Right cardiac atrium (tissue), 5 donors: ENCODE measurements around the gene ZNF236. TPM values are rescaled to one million over a fixed set of nuclear protein-coding genes. Genes with fewer than 3 reads are reported as not detected.
A peak's percentile ranks its signal among the peaks of the same experiment; 100 is the strongest.

ENCODE experiments used
- ATAC-seq, 2 donors: fragments of 200-7000 bp; cut with Tn5 transposase; one replicate each; pipeline versions ENCODE4 v1.8.0 to v1.9.1; 2020; ENCODE audit warnings: moderate library complexity in 2 of 2, mild to moderate bottlenecking in 1 of 2
- DNase-seq, 3 donors: peaks; one replicate each; pipeline ENCODE4 v3.0.0-alpha.2; 2020
- H3K27ac ChIP-seq: one replicate; pipeline ENCODE4 v1.5.1; 2013; ENCODE audit warnings: mild to moderate bottlenecking, low read length, control low read depth, moderate library complexity
- H3K27me3 ChIP-seq: one replicate; pipeline ENCODE4 v1.6.1; 2013; ENCODE audit not compliant: control insufficient read depth, insufficient read depth
- H3K4me1 ChIP-seq: one replicate; pipeline ENCODE4 v1.6.1; 2013; ENCODE audit warnings: low read length; ENCODE audit not compliant: control insufficient read depth, insufficient read depth
- H3K4me3 ChIP-seq: one replicate; pipeline ENCODE4 v1.5.1; 2013; ENCODE audit warnings: low read length, control low read depth
- H3K9me3 ChIP-seq: one replicate; pipeline ENCODE4 v1.6.1; 2013; ENCODE audit warnings: low read length; ENCODE audit not compliant: control insufficient read depth
- WGBS: extraction: QIAGEN DNeasy Blood & Tissue Kit; methylation state at CpG from one replicate; pipeline ENCODE4 v1.1.7; 2013; 5-methylcytosine and 5-hydroxymethylcytosine counted together
- intact Hi-C, 4 donors: fragments of 100-400 bp; cut with DNase I; formaldehyde crosslinking; loops; one replicate each; pipeline versions ENCODE4 v1.11.0 to v1.14.0; 2022 to 2023
- polyA plus RNA-seq: library from polyadenylated mRNA; stranded (reverse); fragments of 200-250 nt; gene quantifications from one replicate; pipeline ENCODE4 v1.2.3, GENCODE V29; 2013
- total RNA-seq, 4 donors: library from RNA; stranded (reverse); fragmentation: NEBNext Ultra II Directional; extraction: Animal tissue kit (Norgen Biotek cat#: 25700); gene quantifications; one replicate each; pipeline ENCODE4 v1.2.1, GENCODE V29; 2021
- donor health status: healthy with polysubstance abuse.
- donor health status: DM: no; HTN: yes; CAD: no.
- donor health status: DM: no; HTN: no; CAD: no.
- donor health status: DM: no; HTN: yes; CAD: no; lungs with severe emphysema.
- donor health status: DM: yes; HTN: yes; CAD: no.

ZNF236 gene
- total and polyA plus RNA-seq, 5 donors = 2.2 to 19.8 (median 16.9) TPM

- Histone ChIP-seq H3K4me1 (peaks cover 2% of the 10 kb centered on the region), H3K4me3 (no peak overlapping the region), H3K27ac (no peak overlapping the region), H3K27me3 (no peaks in the 10 kb centered on the region), H3K9me3 (no peaks in the 10 kb centered on the region)
- intact Hi-C loops = loop anchor here in 1 of 4 donors (10.0 kb wide), 2 partner anchors 46 to 636 kb away; no protein-coding TSS in a partner anchor
- ATAC-seq = no peak
- peak in 2 of 3 donors; percentile 33 to 64 for DNase-seq
- 88% methylated on average over 23 of the region's 23 CpGs for WGBS
Measured at GRCh38 chr18:77008576-77009315, 186.4 kb downstream of the ZNF236 start.

GRCh38 chr18:77009675-77010074 lies 187.3 kb downstream of the ZNF236 start:
- H3K4me1 ChIP-seq = peaks cover 5% of the 10 kb centered on the region
- 86% methylated on average over 19 of the region's 19 CpGs for WGBS
- DNase-seq (peak in 1 of 3 donors; percentile 40), ATAC-seq (no peak)
- H3K27me3 ChIP-seq = no peaks in the 10 kb centered on the region
- intact Hi-C loops = loop anchor here in 1 of 4 donors (10.0 kb wide), 2 partner anchors 45 to 635 kb away; no protein-coding TSS in a partner anchor
- H3K9me3 ChIP-seq = no peaks in the 10 kb centered on the region
- H3K4me3 ChIP-seq = no peak overlapping the region
- H3K27ac ChIP-seq = no peak overlapping the region

GRCh38 chr18:77012120-77012519 lies 189.8 kb downstream of the ZNF236 start:
- intact Hi-C loops = no loop called here
- Histone ChIP-seq H3K27ac (no peak overlapping the region), H3K27me3 (no peaks in the 10 kb centered on the region), H3K4me1 (peaks cover 3% of the 10 kb centered on the region), H3K9me3 (no peaks in the 10 kb centered on the region), H3K4me3 (no peak overlapping the region)
- ATAC-seq = no peak
- DNase-seq = peak in 1 of 3 donors; percentile 33
- WGBS = 86% methylated on average over 8 of the region's 8 CpGs

- WGBS = 62% methylated on average over 6 of the region's 6 CpGs
- Histone ChIP-seq H3K9me3 (no peaks in the 10 kb centered on the region), H3K27me3 (no peaks in the 10 kb centered on the region), H3K4me1 (peaks cover 3% of the 10 kb centered on the region), H3K27ac (no peak overlapping the region), H3K4me3 (no peak overlapping the region)
- DNase-seq = no peak
- intact Hi-C loops = no loop called here
- ATAC-seq = peak; percentile 13 to 30
Measured at GRCh38 chr18:77012806-77013541, 190.6 kb downstream of the ZNF236 start.

GRCh38 chr18:77013811-77014521 lies 191.6 kb downstream of the ZNF236 start:
- H3K27ac ChIP-seq = peak overlapping the region; percentile 55
- 29% methylated on average over 18 of the region's 18 CpGs for WGBS
- ATAC-seq (peak; percentile 95 to 96), DNase-seq (peak; percentile 61 to 77 (median 73))
- intact Hi-C loops = no loop called here
- H3K9me3 ChIP-seq = no peaks in the 10 kb centered on the region
- H3K27me3 ChIP-seq = no peaks in the 10 kb centered on the region
- no peak overlapping the region for H3K4me3 ChIP-seq
- peaks cover 3% of the 10 kb centered on the region for H3K4me1 ChIP-seq

- DNase-seq (peak in 1 of 3 donors; percentile 80), ATAC-seq (peak; percentile 64 to 67)
- peak overlapping the region; percentile 37 for H3K27ac ChIP-seq
- H3K27me3 ChIP-seq = no peaks in the 10 kb centered on the region
- intact Hi-C loops = no loop called here
- H3K9me3 ChIP-seq = no peaks in the 10 kb centered on the region
- peaks cover 3% of the 10 kb centered on the region for H3K4me1 ChIP-seq
- WGBS = 38% methylated on average over 5 of the region's 5 CpGs
- no peak overlapping the region for H3K4me3 ChIP-seq
Measured at GRCh38 chr18:77014538-77014937, 192.2 kb downstream of the ZNF236 start.

GRCh38 chr18:77015169-77015568 lies 192.8 kb downstream of the ZNF236 start:
- ATAC-seq (no peak), DNase-seq (no peak)
- WGBS = 71% methylated on average over 4 of the region's 4 CpGs
- no peak overlapping the region for H3K4me3 ChIP-seq
- H3K4me1 ChIP-seq = peaks cover 3% of the 10 kb centered on the region
- H3K27me3 ChIP-seq = no peaks in the 10 kb centered on the region
- H3K9me3 ChIP-seq = no peaks in the 10 kb centered on the region
- intact Hi-C loops = no loop called here
- H3K27ac ChIP-seq = no peak overlapping the region

GRCh38 chr18:77015771-77016710 lies 193.7 kb downstream of the ZNF236 start:
- Histone ChIP-seq H3K27me3 (no peaks in the 10 kb centered on the region), H3K4me1 (peaks cover 3% of the 10 kb centered on the region), H3K9me3 (no peaks in the 10 kb centered on the region), H3K4me3 (no peak overlapping the region), H3K27ac (no peak overlapping the region)
- intact Hi-C loops = no loop called here
- 85% methylated on average over 16 of the region's 16 CpGs for WGBS
- DNase-seq (no peak), ATAC-seq (no peak)

GRCh38 chr18:77016936-77017335 lies 194.6 kb downstream of the ZNF236 start:
- Histone ChIP-seq H3K4me1 (peaks cover 3% of the 10 kb centered on the region), H3K9me3 (no peaks in the 10 kb centered on the region), H3K4me3 (no peak overlapping the region), H3K27me3 (no peaks in the 10 kb centered on the region), H3K27ac (no peak overlapping the region)
- WGBS = 73% methylated on average over 16 of the region's 16 CpGs
- ATAC-seq = no peak
- no peak for DNase-seq
- intact Hi-C loops = no loop called here

GRCh38 chr18:77017355-77017754 lies 195.0 kb downstream of the ZNF236 start:
- Histone ChIP-seq H3K27ac (no peak overlapping the region), H3K9me3 (no peaks in the 10 kb centered on the region), H3K27me3 (no peaks in the 10 kb centered on the region), H3K4me3 (no peak overlapping the region), H3K4me1 (peaks cover 3% of the 10 kb centered on the region)
- intact Hi-C loops = no loop called here
- 78% methylated on average over 6 of the region's 6 CpGs for WGBS
- ATAC-seq (no peak), DNase-seq (no peak)
